ENCODE data around the gene AUTS2. TPM values are rescaled to one million over a fixed set of nuclear protein-coding genes. Genes with fewer than 3 reads are reported as not detected.

AUTS2 gene
- total RNA-seq, 1 experiment from 2014 or later = not detected

- intact Hi-C loops (cut with micrococcal nuclease; ENCODE audit: unreplicated experiment) = no loop called here
- Mint-ChIP-seq H3K36me3 (ENCODE audit: insufficient read depth, unreplicated experiment) (no peaks in the 10 kb centered on the region), H3K4me3 (ENCODE audit: low read depth, unreplicated experiment) (no peak overlapping the region), H3K9me3 (ENCODE audit: low read depth, unreplicated experiment) (peaks cover 5% of the 10 kb centered on the region), H3K27me3 (ENCODE audit: unreplicated experiment) (no peaks in the 10 kb centered on the region), H3K27ac (ENCODE audit: unreplicated experiment) (no peak overlapping the region), H3K4me1 (ENCODE audit: low read depth, unreplicated experiment) (no peaks in the 10 kb centered on the region)
- no TSS peak for BruUV-seq (replicated peaks)
- CTCF ChIA-PET = no interaction called here
- no peak for DNase-seq
- TF ChIP-seq CTCF (IDR thresholded peaks at IDR 0.05; ENCODE audit: unreplicated experiment) = no peak
These were observed 876.5 kb downstream of the AUTS2 start for GRCh38 chr7:70474639-70475234.

GRCh38 chr7:70477036-70478010, 879.0 kb downstream of the AUTS2 start:
- intact Hi-C loops (cut with micrococcal nuclease; ENCODE audit: unreplicated experiment) = no loop called here
- Mint-ChIP-seq H3K27ac (ENCODE audit: unreplicated experiment) (no peak overlapping the region), H3K36me3 (ENCODE audit: insufficient read depth, unreplicated experiment) (no peaks in the 10 kb centered on the region), H3K9me3 (ENCODE audit: low read depth, unreplicated experiment) (peaks cover 6% of the 10 kb centered on the region), H3K27me3 (ENCODE audit: unreplicated experiment) (no peaks in the 10 kb centered on the region), H3K4me3 (ENCODE audit: low read depth, unreplicated experiment) (no peak overlapping the region), H3K4me1 (ENCODE audit: low read depth, unreplicated experiment) (no peaks in the 10 kb centered on the region)
- no TSS peak for BruUV-seq (replicated peaks)
- CTCF ChIA-PET = no interaction called here
- DNase-seq = no peak
- TF ChIP-seq CTCF (IDR thresholded peaks at IDR 0.05; ENCODE audit: unreplicated experiment) = no peak

- no peak for DNase-seq
- no peaks in the 10 kb centered on the region for H3K36me3 Mint-ChIP-seq (ENCODE audit: insufficient read depth, unreplicated experiment)
- no peak overlapping the region for H3K27ac Mint-ChIP-seq (ENCODE audit: unreplicated experiment)
- no peaks in the 10 kb centered on the region for H3K4me1 Mint-ChIP-seq (ENCODE audit: low read depth, unreplicated experiment)
- CTCF ChIA-PET = no interaction called here
- BruUV-seq (replicated peaks) = no TSS peak
- no peak overlapping the region for H3K4me3 Mint-ChIP-seq (ENCODE audit: low read depth, unreplicated experiment)
- no peaks in the 10 kb centered on the region for H3K27me3 Mint-ChIP-seq (ENCODE audit: unreplicated experiment)
- intact Hi-C loops (cut with micrococcal nuclease; ENCODE audit: unreplicated experiment) = no loop called here
- H3K9me3 Mint-ChIP-seq (ENCODE audit: low read depth, unreplicated experiment) = peaks cover 6% of the 10 kb centered on the region
- no peak for TF ChIP-seq CTCF (IDR thresholded peaks at IDR 0.05; ENCODE audit: unreplicated experiment)
These were observed 881.1 kb downstream of the AUTS2 start for GRCh38 chr7:70479153-70480021.

GRCh38 chr7:70480927-70481569, 882.8 kb downstream of the AUTS2 start:
- Mint-ChIP-seq H3K27ac (ENCODE audit: unreplicated experiment) (no peak overlapping the region), H3K4me1 (ENCODE audit: low read depth, unreplicated experiment) (no peaks in the 10 kb centered on the region), H3K9me3 (ENCODE audit: low read depth, unreplicated experiment) (peaks cover 6% of the 10 kb centered on the region), H3K27me3 (ENCODE audit: unreplicated experiment) (no peaks in the 10 kb centered on the region), H3K36me3 (ENCODE audit: insufficient read depth, unreplicated experiment) (no peaks in the 10 kb centered on the region), H3K4me3 (ENCODE audit: low read depth, unreplicated experiment) (no peak overlapping the region)
- CTCF ChIA-PET = no interaction called here
- no peak for TF ChIP-seq CTCF (IDR thresholded peaks at IDR 0.05; ENCODE audit: unreplicated experiment)
- no peak for DNase-seq
- intact Hi-C loops (cut with micrococcal nuclease; ENCODE audit: unreplicated experiment) = no loop called here
- BruUV-seq (replicated peaks) = no TSS peak
